Measurements from ENCODE around the gene DNASE1.

The DNASE1 gene

DNA sequence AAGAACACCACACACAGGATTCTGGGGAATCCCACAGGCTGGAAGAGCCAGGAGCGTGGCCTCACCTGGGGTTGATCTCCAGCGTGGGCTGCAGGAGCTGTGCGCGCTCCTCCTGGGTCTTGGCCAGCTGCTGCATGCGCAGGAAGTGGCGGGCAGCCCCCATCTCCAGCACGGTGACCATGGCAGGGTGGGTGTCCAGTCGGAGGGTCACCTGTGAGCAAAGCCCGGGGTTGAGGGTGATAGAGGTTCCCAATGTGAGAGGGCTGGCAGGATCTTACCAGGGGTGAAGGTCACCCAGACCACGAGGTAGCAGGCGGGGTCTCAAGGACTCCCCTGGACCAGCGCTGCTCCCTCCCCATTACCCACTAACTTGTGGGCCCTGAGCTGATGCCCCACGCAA is 7.4 kb downstream of the DNASE1 start:
- no peak for DNase-seq (ENCODE audit: low read depth in 2 of 2, low spot score in 1 of 2)

GRCh38 chr16:3662601-3663000 is 8.1 kb downstream of the DNASE1 start:
- DNase-seq (ENCODE audit: low read depth in 2 of 2, low spot score in 1 of 2), result no peak

- DNase-seq (ENCODE audit: low read depth in 2 of 2, low spot score in 1 of 2), result no peak
These were observed 9.9 kb downstream of the DNASE1 start for GRCh38 chr16:3664187-3664896.

DNA sequence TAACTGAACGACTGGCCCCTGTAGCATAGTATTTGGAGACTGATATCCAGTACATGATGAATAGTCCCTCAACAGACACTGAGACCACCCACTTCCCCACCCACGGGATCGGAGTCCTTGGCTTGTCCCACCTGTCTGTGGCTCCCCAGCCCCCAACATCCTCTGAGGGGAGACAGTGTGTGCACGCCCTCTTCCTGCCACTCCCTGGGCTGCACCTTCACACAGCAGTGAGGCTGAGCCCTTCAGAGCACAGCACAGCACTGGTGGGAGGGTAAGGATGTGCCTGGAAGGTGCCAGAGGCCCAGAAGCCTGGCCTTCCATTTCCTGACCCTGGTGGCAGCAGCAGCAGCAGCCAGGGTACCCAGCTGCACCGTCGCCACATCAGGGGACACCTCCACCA is 11.0 kb downstream of the DNASE1 start:
- peak; percentile 4 to 8 for DNase-seq (ENCODE audit: low read depth in 2 of 2, low spot score in 1 of 2)

- DNase-seq (ENCODE audit: low read depth in 2 of 2, low spot score in 1 of 2), result no peak
These were observed 14.1 kb downstream of the DNASE1 start for GRCh38 chr16:3668626-3669025.

GRCh38 chr16:3669082-3669481 is 14.6 kb downstream of the DNASE1 start:
- no peak for DNase-seq (ENCODE audit: low read depth in 2 of 2, low spot score in 1 of 2)

DNA sequence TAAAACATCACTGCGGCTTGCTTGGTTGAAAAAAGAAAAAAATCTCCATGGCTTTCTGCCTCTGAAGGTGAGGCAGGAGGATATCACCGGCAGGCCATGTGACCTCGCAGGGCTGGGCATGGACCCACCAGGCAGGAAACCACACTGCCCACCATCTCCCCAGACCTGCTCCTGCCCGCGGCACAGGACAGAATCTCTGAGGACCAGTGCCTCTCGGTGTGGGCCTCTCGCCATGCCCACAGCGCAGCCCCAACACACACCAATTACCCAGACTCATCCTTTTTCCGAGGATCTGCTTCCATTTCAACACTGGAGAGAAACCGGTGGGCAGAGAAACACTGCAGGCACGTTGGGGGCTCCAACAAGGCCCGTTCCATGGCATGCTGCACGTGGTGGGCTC is 16.2 kb downstream of the DNASE1 start:
- DNase-seq (ENCODE audit: low read depth in 2 of 2, low spot score in 1 of 2), result no peak

DNA sequence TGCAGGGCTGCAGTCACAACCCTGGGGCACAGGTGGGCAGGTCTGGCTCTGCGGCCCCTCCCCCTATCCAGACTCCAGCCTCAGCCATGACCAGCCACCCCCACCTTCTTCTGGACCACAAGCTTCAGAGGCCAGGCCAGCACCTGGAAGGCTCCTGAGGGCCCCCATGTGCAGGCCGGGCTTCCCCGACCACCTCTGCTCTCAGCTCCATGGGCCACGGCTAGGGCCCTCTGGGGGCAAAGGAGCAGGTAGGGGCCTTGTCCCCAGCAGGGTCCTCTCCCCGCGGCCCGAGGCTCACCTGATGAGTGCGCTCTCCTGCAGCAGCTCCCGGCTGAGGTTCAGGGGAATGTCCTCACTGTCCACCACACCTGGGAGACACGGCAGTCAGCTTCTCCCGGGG is 16.9 kb downstream of the DNASE1 start:
- no peak for DNase-seq (ENCODE audit: low read depth in 2 of 2, low spot score in 1 of 2)

- DNase-seq (ENCODE audit: low read depth in 2 of 2, low spot score in 1 of 2), result no peak
These were observed 18.1 kb downstream of the DNASE1 start for GRCh38 chr16:3672571-3673041.

- no peak for DNase-seq (ENCODE audit: low read depth in 2 of 2, low spot score in 1 of 2)
These were observed 18.7 kb downstream of the DNASE1 start for GRCh38 chr16:3673201-3673600.

DNA sequence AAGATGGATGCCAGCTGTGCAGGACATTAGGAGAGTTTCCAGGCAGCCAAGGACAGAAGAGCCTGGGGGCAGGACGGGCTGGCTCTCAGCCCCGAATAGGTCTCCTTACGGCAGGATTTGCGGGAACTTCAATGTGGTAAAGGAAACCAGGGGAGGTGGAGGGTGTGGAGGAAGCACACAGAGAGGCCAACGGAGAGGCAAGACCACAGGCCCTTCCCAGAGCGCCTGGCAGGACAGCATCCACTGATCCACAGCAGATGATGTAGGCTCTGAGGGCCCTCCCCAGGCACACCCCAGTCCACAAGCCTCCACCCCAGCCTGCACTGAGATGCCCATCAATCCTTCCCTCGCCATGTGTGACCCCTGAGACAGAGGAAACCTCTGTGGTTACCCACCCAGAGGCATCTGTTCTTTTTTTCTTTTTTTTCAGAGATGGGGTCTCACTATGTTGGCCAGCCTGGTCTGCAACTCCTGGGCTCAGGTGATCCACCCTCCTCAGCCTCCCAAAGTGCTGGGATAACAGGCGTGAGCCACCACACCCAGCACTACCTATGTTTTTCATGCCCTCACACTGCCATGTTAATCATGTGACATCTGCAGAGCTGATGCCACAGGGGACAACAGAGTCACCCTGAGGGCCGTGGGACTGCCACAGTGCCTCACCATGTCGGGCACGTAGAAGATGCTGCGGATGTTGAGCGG is 19.3 kb downstream of the DNASE1 start:
- no peak for DNase-seq (ENCODE audit: low read depth in 2 of 2, low spot score in 1 of 2)

DNA sequence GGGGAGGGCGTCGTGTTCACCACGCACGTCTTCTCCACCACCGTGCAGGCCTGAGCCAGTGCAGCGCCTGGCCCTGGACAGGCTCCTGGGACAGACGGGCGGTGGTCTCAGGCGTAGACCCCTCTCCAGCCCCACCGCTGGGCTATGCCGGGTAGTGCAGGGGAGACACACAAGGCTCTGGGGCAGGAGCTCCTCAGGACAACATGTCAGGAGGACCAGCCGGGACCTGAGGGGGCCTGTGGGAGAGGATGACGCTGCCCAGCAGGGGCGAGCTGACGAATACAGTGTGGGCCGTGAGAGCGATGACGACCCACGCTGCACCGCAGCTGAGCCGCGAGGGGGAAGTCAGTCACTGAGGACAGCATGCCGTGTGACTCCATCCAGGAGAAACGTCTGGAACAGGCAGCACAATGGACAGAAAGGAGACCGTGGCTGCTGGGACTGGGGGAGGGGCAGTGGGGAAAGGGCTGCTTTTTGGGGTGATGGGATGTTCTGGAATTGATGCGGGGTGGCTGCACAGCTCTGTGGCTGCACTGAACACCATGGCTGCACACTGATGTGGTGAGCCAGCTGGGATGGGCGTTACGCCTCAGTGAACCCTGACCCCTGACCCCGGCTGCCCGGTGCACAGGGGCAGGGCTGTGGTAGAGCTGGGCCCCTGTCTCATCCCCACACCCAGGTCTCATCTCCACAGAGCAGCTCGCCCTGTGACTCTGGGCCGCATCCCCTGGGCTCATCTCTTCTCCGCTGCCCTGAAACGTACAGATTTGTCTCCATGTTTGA is 20.2 kb downstream of the DNASE1 start:
- no peak for DNase-seq (ENCODE audit: low read depth in 2 of 2, low spot score in 1 of 2)

DNA sequence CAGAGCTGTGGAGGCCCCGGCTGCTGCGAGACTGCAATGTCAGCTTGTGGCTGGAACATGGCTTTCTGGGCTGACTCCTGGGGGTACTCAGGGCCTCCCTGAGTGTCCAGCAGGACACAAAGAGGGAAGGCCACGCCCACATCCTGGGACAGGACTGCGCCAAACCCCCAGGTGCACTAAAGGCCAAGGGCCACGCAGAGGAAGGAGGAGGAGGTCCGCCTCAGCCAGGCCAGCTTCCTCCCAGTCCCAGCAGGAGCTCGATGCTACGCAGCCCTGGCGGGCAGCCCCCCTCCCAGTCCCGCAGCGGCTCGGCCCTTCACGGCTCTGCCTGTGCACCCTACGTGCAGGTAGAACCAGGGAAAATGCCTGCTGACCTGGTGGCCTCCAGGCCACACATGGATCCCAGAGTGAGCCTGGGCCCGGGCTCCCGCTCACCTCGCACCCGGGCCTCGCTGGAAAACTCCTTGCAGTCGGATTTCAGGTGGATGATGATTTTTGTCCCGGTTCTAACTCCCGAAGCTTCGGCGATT is 21.2 kb downstream of the DNASE1 start:
- DNase-seq (ENCODE audit: low read depth in 2 of 2, low spot score in 1 of 2), result no peak

DNA sequence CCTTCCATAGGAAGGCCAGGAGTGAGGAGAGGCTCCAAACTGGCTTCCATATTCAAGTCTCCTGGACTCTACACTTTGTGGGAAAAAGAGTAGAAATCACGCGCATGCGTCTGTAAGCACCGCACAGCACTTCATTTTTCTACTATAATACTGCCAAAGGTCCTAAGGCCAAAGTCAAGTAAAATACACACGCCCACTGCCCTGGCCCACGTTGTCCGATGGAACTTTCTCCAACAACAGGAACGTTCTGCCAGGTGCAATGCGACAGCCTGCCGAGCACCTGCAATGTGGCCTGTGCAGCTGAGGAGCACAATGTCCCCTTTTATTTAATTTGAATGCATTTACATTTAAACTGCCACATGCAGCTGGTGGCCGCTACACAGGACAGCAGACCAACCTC is 23.5 kb downstream of the DNASE1 start:
- DNase-seq (ENCODE audit: low read depth in 2 of 2, low spot score in 1 of 2), result no peak

DNA sequence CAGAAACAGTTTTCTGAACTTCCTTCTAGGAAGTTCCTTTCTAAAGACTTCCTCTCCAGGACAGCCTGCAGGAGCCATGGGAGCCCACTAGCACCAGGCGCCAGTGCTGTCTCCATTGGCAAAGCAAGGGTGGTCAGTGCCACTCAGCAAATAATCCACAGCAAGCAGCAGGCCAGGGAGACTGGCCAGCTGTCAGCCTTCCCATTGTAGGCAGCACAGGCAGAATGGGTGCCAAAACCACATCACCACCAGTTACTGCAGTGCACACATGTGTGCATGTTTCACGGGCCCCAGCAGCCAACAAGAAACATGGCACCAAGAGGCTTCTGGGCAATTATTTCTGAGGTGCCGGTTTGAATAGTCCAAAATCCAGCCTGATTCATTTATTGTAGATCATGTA is 26.7 kb downstream of the DNASE1 start:
- DNase-seq (ENCODE audit: low read depth in 2 of 2, low spot score in 1 of 2), result no peak

GRCh38 chr16:3687021-3687420 is 32.5 kb downstream of the DNASE1 start:
- no peak for DNase-seq (ENCODE audit: low read depth in 2 of 2, low spot score in 1 of 2)

DNA sequence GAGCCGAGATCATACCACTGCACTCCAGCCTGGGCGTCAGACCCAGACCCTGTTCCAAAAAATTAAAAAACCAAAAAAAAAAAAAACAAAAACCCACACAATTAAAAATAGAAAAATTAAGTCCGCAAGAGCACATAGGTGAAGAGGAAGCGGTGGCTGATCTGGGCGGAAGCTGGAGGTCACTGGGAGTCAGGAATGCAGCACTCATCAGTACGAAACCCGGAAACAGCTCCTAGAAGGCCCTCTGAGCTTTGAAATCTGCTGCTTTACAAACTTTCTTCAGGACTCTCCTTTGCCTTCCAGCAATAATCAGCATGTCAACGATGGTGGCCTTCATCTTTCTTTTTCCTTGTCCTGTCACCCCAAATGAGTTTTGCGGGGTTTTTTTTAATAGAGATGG is 33.3 kb downstream of the DNASE1 start:
- DNase-seq (ENCODE audit: low read depth in 2 of 2, low spot score in 1 of 2), result no peak

DNA sequence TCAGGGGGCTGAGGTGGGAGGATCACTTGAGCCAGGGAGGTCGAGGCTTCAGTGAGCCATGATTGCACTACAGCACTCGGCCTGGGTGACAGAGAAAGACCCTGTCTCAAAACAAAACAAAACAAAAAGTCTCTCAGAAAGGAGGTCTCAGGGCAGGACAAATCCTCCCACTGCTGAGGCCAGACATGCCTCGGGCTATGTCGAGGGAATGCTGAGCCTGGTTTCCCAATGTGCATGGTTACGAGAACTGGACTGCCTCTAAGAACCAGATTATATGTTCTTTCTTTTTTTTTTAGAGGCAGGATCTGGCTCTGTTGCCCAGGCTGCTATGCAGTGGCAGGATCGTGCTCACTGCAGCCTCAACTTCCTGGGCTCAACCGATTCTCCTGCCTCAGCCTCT is 35.2 kb downstream of the DNASE1 start:
- DNase-seq (ENCODE audit: low read depth in 2 of 2, low spot score in 1 of 2), result no peak

- DNase-seq (ENCODE audit: low read depth in 2 of 2, low spot score in 1 of 2), result peak; percentile 58 to 78
These were observed 36.0 kb downstream of the DNASE1 start for GRCh38 chr16:3690470-3690928.

GRCh38 chr16:3690980-3691720 is 36.7 kb downstream of the DNASE1 start:
- no peak for DNase-seq (ENCODE audit: low read depth in 2 of 2, low spot score in 1 of 2)

DNA sequence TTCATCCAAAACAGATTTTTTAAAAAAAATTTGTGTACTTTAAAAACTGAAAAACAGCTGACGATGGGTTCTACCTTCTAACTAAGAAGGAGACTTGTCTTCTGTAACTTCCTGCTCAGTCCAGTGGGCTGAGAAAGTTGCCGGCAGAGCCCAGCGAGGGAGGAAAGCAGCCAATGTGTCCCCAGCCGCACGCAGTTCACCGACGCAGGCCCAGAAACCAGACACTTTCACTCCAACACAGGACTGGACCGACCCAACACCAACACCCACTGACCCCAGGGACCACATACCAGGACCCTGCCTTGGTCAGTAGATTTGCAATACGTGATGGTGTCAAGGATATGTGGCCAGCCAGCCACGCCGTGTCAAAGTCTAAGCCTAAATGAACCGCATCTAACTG is 37.3 kb downstream of the DNASE1 start:
- DNase-seq (ENCODE audit: low read depth in 2 of 2, low spot score in 1 of 2), result no peak

Data from stimulated activated CD8-positive, alpha-beta memory T cell treated with anti-CD3 and anti-CD28 coated beads, Interleukin-4, amount 100 ng/mL, for 1 hour (primary cell).